Measurements from ENCODE around the gene MEGF11. TPM values are rescaled to one million over a fixed set of nuclear protein-coding genes. Genes with fewer than 3 reads are reported as not detected.

Gene MEGF11
- total RNA-seq, 1 donor from 2014 or later: not detected

GRCh38 chr15:66124651-66125050 is 128.9 kb downstream of the MEGF11 start:
- peaks cover 6% of the 10 kb centered on the region for H3K27me3 ChIP-seq (ENCODE audit: control insufficient read depth, insufficient read depth, low read length)
- no peaks in the 10 kb centered on the region for H3K36me3 ChIP-seq (ENCODE audit: control insufficient read depth, insufficient read depth, low read length)
- H3K4me3 ChIP-seq (ENCODE audit: low read depth, low read length): no peak overlapping the region
- DNase-seq (ENCODE audit: low read depth) (no peak), FAIRE-seq (no peak)
- TF ChIP-seq, protein P1, sequence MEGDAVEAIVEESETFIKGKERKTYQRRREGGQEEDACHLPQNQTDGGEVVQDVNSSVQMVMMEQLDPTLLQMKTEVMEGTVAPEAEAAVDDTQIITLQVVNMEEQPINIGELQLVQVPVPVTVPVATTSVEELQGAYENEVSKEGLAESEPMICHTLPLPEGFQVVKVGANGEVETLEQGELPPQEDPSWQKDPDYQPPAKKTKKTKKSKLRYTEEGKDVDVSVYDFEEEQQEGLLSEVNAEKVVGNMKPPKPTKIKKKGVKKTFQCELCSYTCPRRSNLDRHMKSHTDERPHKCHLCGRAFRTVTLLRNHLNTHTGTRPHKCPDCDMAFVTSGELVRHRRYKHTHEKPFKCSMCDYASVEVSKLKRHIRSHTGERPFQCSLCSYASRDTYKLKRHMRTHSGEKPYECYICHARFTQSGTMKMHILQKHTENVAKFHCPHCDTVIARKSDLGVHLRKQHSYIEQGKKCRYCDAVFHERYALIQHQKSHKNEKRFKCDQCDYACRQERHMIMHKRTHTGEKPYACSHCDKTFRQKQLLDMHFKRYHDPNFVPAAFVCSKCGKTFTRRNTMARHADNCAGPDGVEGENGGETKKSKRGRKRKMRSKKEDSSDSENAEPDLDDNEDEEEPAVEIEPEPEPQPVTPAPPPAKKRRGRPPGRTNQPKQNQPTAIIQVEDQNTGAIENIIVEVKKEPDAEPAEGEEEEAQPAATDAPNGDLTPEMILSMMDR (IDR thresholded peaks at IDR 0.05; ENCODE audit: insufficient read depth, low read length, severe bottlenecking): no peak

- Histone ChIP-seq H3K36me3 (ENCODE audit: control insufficient read depth, insufficient read depth, low read length) (no peaks in the 10 kb centered on the region), H3K4me3 (ENCODE audit: low read depth, low read length) (no peak overlapping the region), H3K27me3 (ENCODE audit: control insufficient read depth, insufficient read depth, low read length) (peaks cover 4% of the 10 kb centered on the region)
- FAIRE-seq (no peak), DNase-seq (ENCODE audit: low read depth) (no peak)
- TF ChIP-seq, protein P1 (IDR thresholded peaks at IDR 0.05; ENCODE audit: insufficient read depth, low read length, severe bottlenecking): no peak
Measured at GRCh38 chr15:66123799-66124198, 129.8 kb downstream of the MEGF11 start.

GRCh38 chr15:66120422-66120821 is 133.1 kb downstream of the MEGF11 start:
- no peak for DNase-seq (ENCODE audit: low read depth)
- TF ChIP-seq, protein P1 (IDR thresholded peaks at IDR 0.05; ENCODE audit: insufficient read depth, low read length, severe bottlenecking): no peak
- no peak overlapping the region for H3K4me3 ChIP-seq (ENCODE audit: low read depth, low read length)
- no peaks in the 10 kb centered on the region for H3K27me3 ChIP-seq (ENCODE audit: control insufficient read depth, insufficient read depth, low read length)
- no peaks in the 10 kb centered on the region for H3K36me3 ChIP-seq (ENCODE audit: control insufficient read depth, insufficient read depth, low read length)
- no peak for FAIRE-seq

DNA sequence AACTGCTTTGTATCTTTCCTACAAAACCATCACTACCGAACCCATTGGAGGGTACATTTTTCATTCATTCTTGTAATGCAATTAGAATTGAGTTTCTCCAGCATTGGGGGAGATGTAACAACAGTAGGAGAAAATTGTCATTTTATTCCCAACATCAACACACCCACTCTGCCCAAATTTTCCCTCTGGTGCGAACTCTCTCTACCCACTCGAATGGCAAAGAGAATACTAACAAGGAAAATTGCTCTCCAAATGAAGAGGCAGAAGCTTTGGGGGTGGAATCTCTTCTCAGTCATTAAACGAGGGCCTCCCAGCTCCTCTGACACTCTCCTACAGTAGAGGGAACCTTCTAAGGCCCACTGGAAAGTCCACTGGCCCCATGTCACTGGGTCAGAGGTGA is 135.7 kb downstream of the MEGF11 start:
- FAIRE-seq: no peak
- no peaks in the 10 kb centered on the region for H3K36me3 ChIP-seq (ENCODE audit: control insufficient read depth, insufficient read depth, low read length)
- DNase-seq (ENCODE audit: low read depth): no peak
- TF ChIP-seq, protein P1 (IDR thresholded peaks at IDR 0.05; ENCODE audit: insufficient read depth, low read length, severe bottlenecking): no peak
- H3K4me3 ChIP-seq (ENCODE audit: low read depth, low read length): no peak overlapping the region
- H3K27me3 ChIP-seq (ENCODE audit: control insufficient read depth, insufficient read depth, low read length): peaks cover 2% of the 10 kb centered on the region

DNA sequence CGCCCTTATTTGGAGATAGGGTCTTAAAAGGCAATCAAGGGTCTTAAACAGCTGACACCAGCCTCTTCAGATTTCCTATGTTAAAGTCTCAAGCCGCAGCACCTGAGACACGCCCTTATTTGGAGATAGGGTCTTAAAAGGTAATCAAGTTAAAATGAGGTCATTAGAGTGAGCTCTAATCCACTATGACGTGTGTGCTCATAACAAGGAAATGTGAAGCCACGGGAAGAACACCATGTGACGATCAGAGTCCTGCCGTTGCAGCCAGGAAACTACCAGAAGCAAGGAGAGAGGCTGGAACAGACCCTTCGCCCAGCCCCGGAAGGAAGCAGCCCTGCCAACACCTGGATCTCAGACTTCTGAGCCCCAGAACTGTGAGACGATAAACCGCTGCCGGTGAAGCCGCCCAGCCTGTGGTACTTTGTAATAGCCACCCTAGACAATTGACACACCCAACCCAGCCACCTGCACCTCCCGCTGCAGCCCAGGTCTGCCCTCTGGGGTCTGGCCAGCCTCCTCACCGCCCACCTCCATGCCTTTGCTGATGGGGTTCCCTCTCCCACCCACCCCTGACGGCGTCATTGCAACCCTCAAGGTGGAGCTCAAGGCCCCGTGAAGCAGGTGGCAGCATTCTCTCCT is 137.9 kb downstream of the MEGF11 start:
- Histone ChIP-seq H3K36me3 (ENCODE audit: control insufficient read depth, insufficient read depth, low read length) (no peaks in the 10 kb centered on the region), H3K27me3 (ENCODE audit: control insufficient read depth, insufficient read depth, low read length) (peaks cover 2% of the 10 kb centered on the region), H3K4me3 (ENCODE audit: low read depth, low read length) (no peak overlapping the region)
- TF ChIP-seq, protein P1 (IDR thresholded peaks at IDR 0.05; ENCODE audit: insufficient read depth, low read length, severe bottlenecking): no peak
- no peak for FAIRE-seq
- DNase-seq (ENCODE audit: low read depth): peak; percentile 1
